C4-2B (cell line): ENCODE measurements around the gene GUCA1A.

Experiments used
- H3K27ac ChIP-seq: fragments of 450-650 bp; 2 replicates; pipeline ENCODE4 v1.5.1; 2017
- CTCF ChIP-seq: fragments of 450-650 bp; conservative IDR thresholded peaks from 2 replicates; pipeline ENCODE4 v1.5.1; 2017; ENCODE audit warnings: mild to moderate bottlenecking
- ZFX ChIP-seq: fragments of 450-650 bp; IDR thresholded peaks from 2 replicates; pipeline ENCODE4 v1.6.1; 2017

Gene GUCA1A

GRCh38 chr6:42173101-42173500, at the start of gene GUCA1A:
Gene GUCA1A (plus strand): TSS chr6:42173364. CDS start chr6:42173614, 250 bp downstream.
- TF ChIP-seq CTCF = no peak
- no peak for TF ChIP-seq ZFX
- H3K27ac ChIP-seq = no peak within 1 kb of the TSS

GRCh38 chr6:42123379-42124103, 49.6 kb upstream of the GUCA1A start:
- no peak for TF ChIP-seq ZFX
- TF ChIP-seq CTCF = no peak
- H3K27ac ChIP-seq = no peak overlapping the region

- no peak for TF ChIP-seq CTCF
- no peak for TF ChIP-seq ZFX
- no peak overlapping the region for H3K27ac ChIP-seq
Observed at GRCh38 chr6:42124223-42124836, 48.8 kb upstream of the GUCA1A start.

GRCh38 chr6:42125231-42125630, 47.9 kb upstream of the GUCA1A start:
- H3K27ac ChIP-seq = no peak overlapping the region
- TF ChIP-seq ZFX = no peak
- no peak for TF ChIP-seq CTCF

GRCh38 chr6:42125663-42126062, 47.5 kb upstream of the GUCA1A start:
- TF ChIP-seq ZFX (no peak), CTCF (no peak)
- no peak overlapping the region for H3K27ac ChIP-seq

- TF ChIP-seq CTCF = no peak
- TF ChIP-seq ZFX = no peak
- H3K27ac ChIP-seq = no peak overlapping the region
Observed at GRCh38 chr6:42128460-42129359, 44.5 kb upstream of the GUCA1A start.

- no peak for TF ChIP-seq ZFX
- no peak overlapping the region for H3K27ac ChIP-seq
Observed at GRCh38 chr6:42129360-42129676, 43.8 kb upstream of the GUCA1A start.
